ENCODE measurements around the gene KCNK1. TPM values are rescaled to one million over a fixed set of nuclear protein-coding genes. Genes with fewer than 3 reads are reported as not detected.

The KCNK1 gene
- polyA plus RNA-seq, 1 experiment: 0.66 TPM

GRCh38 chr1:233641029-233641428 is 27.1 kb downstream of the KCNK1 start:
- Histone ChIP-seq H3K9me3 (ENCODE audit: control insufficient read depth, insufficient read depth, low read length) (peaks cover 15% of the 10 kb centered on the region), H3K27ac (ENCODE audit: low read depth, low read length) (no peak overlapping the region), H3K4me3 (ENCODE audit: low read depth, low read length) (no peak overlapping the region), H3K27me3 (ENCODE audit: control insufficient read depth, insufficient read depth, low read length) (no peaks in the 10 kb centered on the region)
- ChIA-PET CTCF (no interaction called here), POLR2A (no interaction called here)
- TF ChIP-seq, protein P1, sequence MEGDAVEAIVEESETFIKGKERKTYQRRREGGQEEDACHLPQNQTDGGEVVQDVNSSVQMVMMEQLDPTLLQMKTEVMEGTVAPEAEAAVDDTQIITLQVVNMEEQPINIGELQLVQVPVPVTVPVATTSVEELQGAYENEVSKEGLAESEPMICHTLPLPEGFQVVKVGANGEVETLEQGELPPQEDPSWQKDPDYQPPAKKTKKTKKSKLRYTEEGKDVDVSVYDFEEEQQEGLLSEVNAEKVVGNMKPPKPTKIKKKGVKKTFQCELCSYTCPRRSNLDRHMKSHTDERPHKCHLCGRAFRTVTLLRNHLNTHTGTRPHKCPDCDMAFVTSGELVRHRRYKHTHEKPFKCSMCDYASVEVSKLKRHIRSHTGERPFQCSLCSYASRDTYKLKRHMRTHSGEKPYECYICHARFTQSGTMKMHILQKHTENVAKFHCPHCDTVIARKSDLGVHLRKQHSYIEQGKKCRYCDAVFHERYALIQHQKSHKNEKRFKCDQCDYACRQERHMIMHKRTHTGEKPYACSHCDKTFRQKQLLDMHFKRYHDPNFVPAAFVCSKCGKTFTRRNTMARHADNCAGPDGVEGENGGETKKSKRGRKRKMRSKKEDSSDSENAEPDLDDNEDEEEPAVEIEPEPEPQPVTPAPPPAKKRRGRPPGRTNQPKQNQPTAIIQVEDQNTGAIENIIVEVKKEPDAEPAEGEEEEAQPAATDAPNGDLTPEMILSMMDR (IDR thresholded peaks at IDR 0.05; ENCODE audit: low read depth, low read length): no peak
- DNase-seq (ENCODE audit: low read depth, low spot score): no peak

DNA sequence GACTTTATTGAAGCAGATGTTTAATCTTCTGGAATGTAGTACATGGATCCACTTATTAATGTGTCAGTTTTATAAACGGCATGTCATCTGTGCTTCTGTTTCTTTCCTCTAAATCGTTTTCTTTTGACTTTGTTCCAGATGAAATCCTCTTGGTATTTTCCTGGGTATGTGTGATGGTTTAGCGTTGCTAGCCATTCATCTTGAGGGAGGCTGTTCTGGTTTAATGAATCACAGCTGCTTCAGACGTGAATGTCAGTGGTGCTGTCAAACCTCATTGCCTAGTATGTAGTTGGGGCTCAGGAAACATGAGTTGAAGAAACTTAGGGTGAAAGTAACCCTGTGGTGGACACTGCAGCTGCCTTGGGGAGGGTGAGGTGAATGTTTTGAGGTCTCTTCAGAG is 33.2 kb downstream of the KCNK1 start:
- DNase-seq (ENCODE audit: low read depth, low spot score): no peak
- TF ChIP-seq, protein P1 (IDR thresholded peaks at IDR 0.05; ENCODE audit: low read depth, low read length): no peak
- Histone ChIP-seq H3K27ac (ENCODE audit: low read depth, low read length) (no peak overlapping the region), H3K27me3 (ENCODE audit: control insufficient read depth, insufficient read depth, low read length) (no peaks in the 10 kb centered on the region), H3K4me3 (ENCODE audit: low read depth, low read length) (no peak overlapping the region), H3K9me3 (ENCODE audit: control insufficient read depth, insufficient read depth, low read length) (peaks cover 25% of the 10 kb centered on the region; the same call in 1 of the 2 replicates)
- ChIA-PET POLR2A (no interaction called here), CTCF (no interaction called here)

- H3K9me3 ChIP-seq (ENCODE audit: control insufficient read depth, insufficient read depth, low read length): peaks cover 19% of the 10 kb centered on the region; the same call in 1 of the 2 replicates
- POLR2A ChIA-PET: no interaction called here
- TF ChIP-seq, protein P1 (IDR thresholded peaks at IDR 0.05; ENCODE audit: low read depth, low read length): no peak
- H3K4me3 ChIP-seq (ENCODE audit: low read depth, low read length): no peak overlapping the region
- no peak overlapping the region for H3K27ac ChIP-seq (ENCODE audit: low read depth, low read length)
- DNase-seq (ENCODE audit: low read depth, low spot score): no peak
- no peaks in the 10 kb centered on the region for H3K27me3 ChIP-seq (ENCODE audit: control insufficient read depth, insufficient read depth, low read length)
- CTCF ChIA-PET: no interaction called here
These were observed 33.7 kb downstream of the KCNK1 start for GRCh38 chr1:233647636-233648035.

- CTCF ChIA-PET: no interaction called here
- peaks cover 27% of the 10 kb centered on the region for H3K9me3 ChIP-seq (ENCODE audit: control insufficient read depth, insufficient read depth, low read length)
- H3K27me3 ChIP-seq (ENCODE audit: control insufficient read depth, insufficient read depth, low read length): no peaks in the 10 kb centered on the region
- DNase-seq (ENCODE audit: low read depth, low spot score): no peak
- TF ChIP-seq, protein P1 (IDR thresholded peaks at IDR 0.05; ENCODE audit: low read depth, low read length): no peak
- POLR2A ChIA-PET: no interaction called here
- no peak overlapping the region for H3K4me3 ChIP-seq (ENCODE audit: low read depth, low read length)
- no peak overlapping the region for H3K27ac ChIP-seq (ENCODE audit: low read depth, low read length)
These were observed 37.2 kb downstream of the KCNK1 start for GRCh38 chr1:233651061-233651460.

- POLR2A ChIA-PET: no interaction called here
- TF ChIP-seq, protein P1 (IDR thresholded peaks at IDR 0.05; ENCODE audit: low read depth, low read length): no peak
- Histone ChIP-seq H3K27ac (ENCODE audit: low read depth, low read length) (no peak overlapping the region), H3K4me3 (ENCODE audit: low read depth, low read length) (no peak overlapping the region), H3K9me3 (ENCODE audit: control insufficient read depth, insufficient read depth, low read length) (peaks cover 27% of the 10 kb centered on the region), H3K27me3 (ENCODE audit: control insufficient read depth, insufficient read depth, low read length) (no peaks in the 10 kb centered on the region)
- no peak for DNase-seq (ENCODE audit: low read depth, low spot score)
- CTCF ChIA-PET: no interaction called here
These were observed 37.8 kb downstream of the KCNK1 start for GRCh38 chr1:233651563-233652233.

All from AG04450 (cell line).